Stomach smooth muscle (tissue), 2 donors: ENCODE measurements around the gene ADAMTS8.
A peak's percentile ranks its signal among the peaks of the same experiment; 100 is the strongest.

Experiments used
- H3K27ac ChIP-seq: one replicate; pipeline ENCODE4 v1.7.0; 2013; ENCODE audit warnings: mild to moderate bottlenecking, low read length, inconsistent platforms
- H3K27me3 ChIP-seq, 2 donors: one replicate each; pipeline ENCODE4 v1.7.0; 2013; ENCODE audit warnings: low read length in 2 of 2; ENCODE audit not compliant: insufficient read depth in 2 of 2, control insufficient read depth in 1 of 2
- H3K36me3 ChIP-seq, 2 donors: one replicate each; pipeline ENCODE4 v1.7.0; 2013; ENCODE audit warnings: low read length in 2 of 2; ENCODE audit not compliant: control insufficient read depth in 2 of 2, insufficient read depth in 2 of 2
- H3K4me1 ChIP-seq: one replicate; pipeline ENCODE4 v1.7.0; 2013; ENCODE audit warnings: low read length; ENCODE audit not compliant: control insufficient read depth, insufficient read depth
- H3K4me3 ChIP-seq, 2 donors: one replicate each; pipeline ENCODE4 v1.7.0; 2013; ENCODE audit warnings: low read length in 2 of 2
- H3K9ac ChIP-seq, 2 donors: one replicate each; pipeline ENCODE4 v1.7.0; 2013; ENCODE audit warnings: low read length in 2 of 2, mild to moderate bottlenecking in 1 of 2
- H3K9me3 ChIP-seq, 2 donors: one replicate each; pipeline ENCODE4 v1.7.0; 2013; ENCODE audit warnings: low read length in 2 of 2; ENCODE audit not compliant: control insufficient read depth in 2 of 2
- donor health status: healthy.
- donor health status: Pancreatic carcinoma.

ADAMTS8 gene

GRCh38 chr11:130458410-130458729, 30.0 kb upstream of the ADAMTS8 start:
- H3K36me3 ChIP-seq, result peaks cover 0 to 2% of the 10 kb centered on the region in 2 donors
- H3K9me3 ChIP-seq, result no peaks in the 10 kb centered on the region
- no peak overlapping the region for H3K9ac ChIP-seq
- H3K4me1 ChIP-seq, result no peaks in the 10 kb centered on the region
- H3K27ac ChIP-seq, result no peak overlapping the region
- no peak overlapping the region for H3K4me3 ChIP-seq
- peaks cover 0 to 2% of the 10 kb centered on the region in 2 donors for H3K27me3 ChIP-seq

- peaks cover 0 to 2% of the 10 kb centered on the region in 2 donors for H3K27me3 ChIP-seq
- no peak overlapping the region for H3K4me3 ChIP-seq
- no peak overlapping the region for H3K27ac ChIP-seq
- H3K4me1 ChIP-seq, result no peaks in the 10 kb centered on the region
- H3K36me3 ChIP-seq, result peaks cover 0 to 2% of the 10 kb centered on the region in 2 donors
- no peak overlapping the region for H3K9ac ChIP-seq
- H3K9me3 ChIP-seq, result no peaks in the 10 kb centered on the region
Observed at GRCh38 chr11:130457623-130458409, 29.4 kb upstream of the ADAMTS8 start.

GRCh38 chr11:130456286-130456685, 27.9 kb upstream of the ADAMTS8 start:
- no peak overlapping the region for H3K9ac ChIP-seq
- H3K4me1 ChIP-seq, result peaks cover 5% of the 10 kb centered on the region
- H3K4me3 ChIP-seq, result no peak overlapping the region
- H3K27me3 ChIP-seq, result peaks cover 0 to 2% of the 10 kb centered on the region in 2 donors
- H3K27ac ChIP-seq, result no peak overlapping the region
- no peaks in the 10 kb centered on the region for H3K36me3 ChIP-seq
- H3K9me3 ChIP-seq, result no peaks in the 10 kb centered on the region

GRCh38 chr11:130455483-130456127, 27.2 kb upstream of the ADAMTS8 start:
- Histone ChIP-seq H3K36me3 (no peaks in the 10 kb centered on the region), H3K27ac (no peak overlapping the region), H3K9ac (no peak overlapping the region), H3K27me3 (peaks cover 0 to 2% of the 10 kb centered on the region in 2 donors), H3K4me3 (no peak overlapping the region), H3K4me1 (peaks cover 10% of the 10 kb centered on the region), H3K9me3 (no peaks in the 10 kb centered on the region)

- Histone ChIP-seq H3K27me3 (peaks cover 2 to 7% of the 10 kb centered on the region in 2 donors), H3K9me3 (no peaks in the 10 kb centered on the region), H3K27ac (no peak overlapping the region), H3K4me3 (no peak overlapping the region), H3K36me3 (no peaks in the 10 kb centered on the region), H3K4me1 (peaks cover 19% of the 10 kb centered on the region), H3K9ac (no peak overlapping the region)
Observed at GRCh38 chr11:130454491-130455252, 26.3 kb upstream of the ADAMTS8 start.

- no peak overlapping the region for H3K4me3 ChIP-seq
- H3K27ac ChIP-seq, result no peak overlapping the region
- H3K9ac ChIP-seq, result no peak overlapping the region
- no peaks in the 10 kb centered on the region for H3K36me3 ChIP-seq
- no peaks in the 10 kb centered on the region for H3K9me3 ChIP-seq
- H3K27me3 ChIP-seq, result peaks cover 2 to 9% of the 10 kb centered on the region in 2 donors
- peaks cover 35% of the 10 kb centered on the region for H3K4me1 ChIP-seq
Observed at GRCh38 chr11:130452940-130453339, 24.5 kb upstream of the ADAMTS8 start.

GRCh38 chr11:130452176-130452575, 23.8 kb upstream of the ADAMTS8 start:
- Histone ChIP-seq H3K4me1 (peaks cover 37% of the 10 kb centered on the region), H3K36me3 (no peaks in the 10 kb centered on the region), H3K27me3 (peaks cover 2 to 9% of the 10 kb centered on the region in 2 donors), H3K4me3 (no peak overlapping the region), H3K9ac (no peak overlapping the region), H3K27ac (no peak overlapping the region), H3K9me3 (no peaks in the 10 kb centered on the region)

- H3K27ac ChIP-seq, result no peak overlapping the region
- peaks cover 37% of the 10 kb centered on the region for H3K4me1 ChIP-seq
- H3K9me3 ChIP-seq, result no peaks in the 10 kb centered on the region
- H3K4me3 ChIP-seq, result no peak overlapping the region
- H3K36me3 ChIP-seq, result no peaks in the 10 kb centered on the region
- no peak overlapping the region for H3K9ac ChIP-seq
- H3K27me3 ChIP-seq, result peaks cover 2 to 9% of the 10 kb centered on the region in 2 donors
Observed at GRCh38 chr11:130451231-130452019, 23.0 kb upstream of the ADAMTS8 start.

GRCh38 chr11:130449996-130450769, 21.8 kb upstream of the ADAMTS8 start:
- peaks cover 37% of the 10 kb centered on the region for H3K4me1 ChIP-seq
- no peaks in the 10 kb centered on the region for H3K36me3 ChIP-seq
- peak overlapping the region; percentile 67 to 82 for H3K4me3 ChIP-seq
- no peak overlapping the region for H3K27ac ChIP-seq
- no peaks in the 10 kb centered on the region for H3K9me3 ChIP-seq
- peaks cover 0 to 9% of the 10 kb centered on the region in 2 donors for H3K27me3 ChIP-seq
- no peak overlapping the region for H3K9ac ChIP-seq
